HG02870 (cell line): ENCODE data around the gene INKA2.

Experiments used
- ATAC-seq: cut with Tn5 transposase; IDR thresholded peaks from one replicate; pipeline ENCODE4 v1.9.1; 2021; ENCODE audit warnings: mild to moderate bottlenecking, moderate library complexity; ENCODE audit not compliant: unreplicated experiment

Gene INKA2

DNA sequence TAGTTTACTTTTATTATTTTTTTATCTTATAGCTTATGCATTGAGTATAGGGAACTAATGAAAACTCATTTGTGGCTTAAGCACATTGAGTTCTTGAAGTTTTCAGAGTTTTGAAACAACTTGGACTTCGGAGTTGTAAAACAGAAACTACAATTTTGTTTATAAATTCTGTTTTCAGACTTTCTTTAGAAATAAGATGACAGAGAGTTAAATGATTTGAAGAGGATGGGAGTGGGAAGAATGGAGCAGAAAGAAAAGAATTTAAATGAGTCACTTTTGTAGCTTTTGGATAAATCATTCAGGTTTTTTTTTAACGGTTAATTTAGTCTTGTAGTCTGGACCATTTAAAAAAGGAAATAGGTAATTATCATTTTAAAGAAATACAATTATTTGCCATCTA lies 32.3 kb downstream of the INKA2 start:
- ATAC-seq: no peak

DNA sequence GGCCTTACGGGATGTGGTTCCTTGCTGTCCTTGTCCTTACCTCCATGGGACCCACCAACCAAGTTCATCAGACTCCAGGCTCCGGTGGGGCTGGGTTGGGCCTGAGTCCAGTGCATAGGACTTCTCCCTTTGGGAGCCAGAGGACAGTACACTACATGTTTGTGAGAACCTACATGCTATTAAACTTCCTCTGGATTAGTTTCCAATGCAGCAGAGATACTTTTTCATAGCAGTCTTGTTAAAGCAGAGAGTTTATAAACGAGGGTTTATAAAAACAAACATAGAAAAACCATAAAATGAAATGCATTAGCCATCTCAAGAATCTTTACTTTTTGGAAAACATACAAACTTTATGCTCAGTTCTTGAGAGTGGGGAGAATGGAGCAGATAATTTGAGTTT lies 33.4 kb downstream of the INKA2 start:
- no peak for ATAC-seq

DNA sequence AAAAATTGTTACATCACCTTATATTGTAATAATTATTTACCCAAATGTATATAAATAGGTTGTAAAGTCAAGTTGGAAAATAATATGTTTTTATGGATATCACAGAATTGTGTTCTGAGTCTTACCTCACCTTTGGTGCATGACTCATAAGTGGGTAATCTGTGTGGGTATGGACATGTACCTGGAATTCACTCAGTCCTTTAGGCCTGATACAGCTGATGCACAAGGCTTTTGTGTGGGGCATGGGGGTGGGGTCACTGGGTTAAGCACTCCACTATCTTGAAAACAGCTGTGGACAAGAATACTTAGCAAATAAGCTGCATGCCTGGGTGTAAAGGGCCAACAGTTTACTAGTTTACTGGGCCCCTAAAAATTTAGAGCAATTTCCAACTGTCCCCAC lies 34.4 kb downstream of the INKA2 start:
- no peak for ATAC-seq

DNA sequence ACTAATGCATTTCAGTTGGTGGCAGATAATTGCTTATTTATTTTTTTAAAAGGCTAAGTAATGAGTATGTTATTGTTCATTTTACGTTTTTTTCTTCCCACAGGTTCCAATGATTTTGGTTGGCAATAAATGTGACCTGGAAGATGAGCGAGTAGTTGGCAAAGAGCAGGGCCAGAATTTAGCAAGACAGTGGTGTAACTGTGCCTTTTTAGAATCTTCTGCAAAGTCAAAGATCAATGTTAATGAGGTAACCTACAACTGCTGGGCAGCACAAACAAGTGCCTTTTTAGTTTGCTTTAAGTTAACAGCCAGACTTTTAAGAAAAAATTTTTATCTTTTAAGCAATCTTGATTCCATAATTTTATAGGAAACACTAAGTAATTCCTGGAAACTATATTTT lies 35.0 kb downstream of the INKA2 start:
- no peak for ATAC-seq

DNA sequence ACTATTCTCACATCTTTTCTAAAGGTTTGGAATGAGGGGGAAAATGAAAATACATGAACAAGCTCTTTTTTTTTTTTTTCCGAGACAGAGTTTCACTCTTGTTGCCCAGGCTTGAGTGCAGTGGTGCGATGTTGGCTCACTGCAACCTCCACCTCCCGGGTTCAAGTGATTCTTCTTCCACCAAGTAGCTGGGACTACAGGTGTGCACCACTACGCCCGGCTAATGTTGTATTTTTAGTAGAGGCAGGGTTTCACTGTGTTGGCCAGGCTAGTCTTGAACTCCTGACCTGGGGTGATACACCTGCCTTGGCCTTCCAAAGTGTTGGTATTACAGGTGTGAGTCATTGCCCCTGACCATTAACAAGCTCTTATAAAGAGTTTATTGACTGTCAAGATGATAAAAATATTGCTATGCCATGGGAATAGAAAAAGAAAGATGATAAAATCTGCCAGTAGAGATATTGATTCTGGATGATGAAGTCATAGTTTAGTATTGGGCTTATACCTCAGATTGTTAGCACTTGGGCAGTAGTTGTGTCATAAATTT lies 36.6 kb downstream of the INKA2 start:
- ATAC-seq: no peak

DNA sequence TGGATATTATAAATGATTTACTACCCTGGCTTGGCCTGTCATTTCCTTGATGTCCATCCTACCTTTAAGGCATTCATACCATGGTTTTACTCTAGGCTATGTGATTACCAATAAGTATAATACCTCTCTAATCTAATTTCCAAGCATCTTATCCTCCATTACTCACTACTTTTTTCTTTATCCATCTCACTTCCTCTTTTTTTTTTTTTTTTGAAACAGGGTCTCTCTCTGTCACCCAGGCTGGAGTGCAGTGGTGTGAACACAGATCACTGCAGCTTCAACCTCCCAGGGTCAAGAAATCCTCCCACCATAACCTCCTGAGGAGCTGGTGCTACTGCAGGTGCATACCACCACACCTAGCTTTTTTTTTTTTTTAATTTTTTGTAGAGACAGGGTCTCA lies 39.9 kb downstream of the INKA2 start:
- ATAC-seq: no peak

DNA sequence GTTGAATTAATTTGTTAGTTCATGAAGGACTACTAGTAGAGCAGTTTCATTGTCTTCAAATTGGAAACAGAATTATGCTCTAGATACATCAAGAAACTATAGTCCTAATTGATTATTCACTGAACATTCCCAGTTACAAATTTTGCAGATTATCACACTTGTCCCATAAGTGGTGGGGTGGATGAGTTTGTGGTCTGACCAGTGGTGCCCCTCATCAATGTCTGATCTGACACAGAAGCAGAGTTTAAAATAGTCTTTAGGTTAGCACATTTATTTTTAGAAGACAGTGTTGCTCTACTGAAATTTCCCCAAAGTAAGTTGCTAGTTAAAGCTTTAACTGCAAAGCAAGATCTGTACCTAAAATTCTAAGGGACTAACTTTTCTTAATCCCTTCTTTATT lies 42.9 kb downstream of the INKA2 start:
- ATAC-seq: no peak

DNA sequence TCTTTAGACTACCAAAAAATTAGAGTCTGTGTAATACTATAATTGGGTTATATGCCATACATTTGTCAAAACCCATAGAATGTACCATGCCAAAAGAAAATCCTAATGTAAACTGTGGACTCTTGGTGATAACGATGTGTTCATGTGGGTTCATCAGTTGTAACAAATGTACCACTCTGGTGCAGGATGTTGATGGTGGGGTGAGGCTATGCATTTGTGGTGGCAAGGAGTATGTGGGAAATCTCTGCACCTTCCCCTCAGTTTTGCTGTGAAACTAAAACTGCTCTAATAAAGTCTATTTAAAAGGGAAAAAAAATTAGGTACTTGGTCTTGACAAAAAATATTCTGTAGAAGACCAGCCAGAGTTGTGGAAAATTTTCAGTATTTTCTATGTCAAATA lies 43.4 kb downstream of the INKA2 start:
- ATAC-seq: no peak

DNA sequence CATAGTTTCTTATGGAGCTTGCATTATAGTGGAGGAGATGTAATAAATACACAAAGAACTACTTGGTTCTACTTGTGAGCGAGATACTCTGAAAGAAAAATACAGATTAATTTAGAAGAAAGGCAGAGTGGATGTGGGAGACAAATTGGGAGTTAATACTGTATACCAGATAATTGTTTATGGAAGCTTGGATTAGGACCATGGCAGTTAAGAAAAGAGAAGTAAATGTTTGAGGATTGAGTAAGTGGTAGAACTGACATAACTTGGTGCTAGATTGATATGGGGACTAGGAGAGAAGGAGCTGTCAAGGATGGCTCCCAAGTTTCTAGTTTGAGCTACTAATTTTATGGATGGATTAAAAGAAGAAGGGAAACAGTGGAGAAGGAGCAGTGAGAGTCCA lies 47.3 kb downstream of the INKA2 start:
- no peak for ATAC-seq

DNA sequence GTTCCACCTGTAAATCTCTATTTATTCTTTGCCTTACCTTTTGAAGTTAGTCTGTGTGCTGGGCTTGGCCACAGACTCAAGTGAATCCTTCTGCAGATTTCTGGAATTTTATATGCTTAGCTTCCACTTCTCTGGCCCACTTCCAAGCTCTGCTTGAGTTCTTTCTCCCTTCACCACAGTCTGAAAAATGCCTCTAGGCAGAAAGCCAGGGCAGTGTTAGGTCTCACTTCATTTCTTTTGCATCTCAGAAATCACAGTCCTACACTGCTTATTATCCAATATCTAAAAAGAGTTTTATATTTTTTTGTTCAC lies 48.9 kb downstream of the INKA2 start:
- no peak for ATAC-seq
